Activated B cell treated with CpG ODN at 0.5 μM for 24 hours (primary cell): ENCODE data around the gene GUCD1. TPM values are rescaled to one million over a fixed set of nuclear protein-coding genes. Genes with fewer than 3 reads are reported as not detected.
"Not testable (repeated sequence)": the region's sequence is repeated elsewhere in the genome, so short reads cannot be mapped to it uniquely, and the experiment has no call there.

Source experiments
- ATAC-seq: fragments of 200-7000 bp; cut with Tn5 transposase; one replicate; pipeline ENCODE4 v1.10.0; 2021; ENCODE audit warnings: low read depth, mild to moderate bottlenecking, moderate library complexity
- CTCF ChIA-PET: fragments of 350-600 bp; sonication (Branson Sonifier 250); formaldehyde crosslinking; loops from one replicate; lab custom pipeline; 2021; ENCODE audit warnings: antibody characterized with exemption; lab: Charles Lee
- POLR2A ChIA-PET: fragments of 350-600 bp; sonication (Branson Sonifier 250); formaldehyde crosslinking; loops from one replicate; lab custom pipeline; 2021; ENCODE audit warnings: antibody characterized with exemption; lab: Charles Lee
- DNase-seq: peaks from one replicate; pipeline ENCODE4 v3.0.0; 2022
- H3K27ac Mint-ChIP-seq: one replicate; pipeline ENCODE4 v1.8.0; 2020; ENCODE audit warnings: mixed read lengths
- H3K27me3 Mint-ChIP-seq: one replicate; pipeline ENCODE4 v1.8.0; 2021; ENCODE audit warnings: mixed read lengths
- H3K36me3 Mint-ChIP-seq: one replicate; pipeline ENCODE4 v1.8.0; 2021; ENCODE audit warnings: low read depth, mixed read lengths
- H3K4me1 Mint-ChIP-seq: one replicate; pipeline ENCODE4 v1.8.0; 2021; ENCODE audit warnings: mixed read lengths
- H3K4me3 Mint-ChIP-seq: one replicate; pipeline ENCODE4 v1.8.0; 2020; ENCODE audit warnings: mild to moderate bottlenecking, mixed read lengths
- H3K9me3 Mint-ChIP-seq: one replicate; pipeline ENCODE4 v1.8.0; 2020; ENCODE audit warnings: mixed read lengths
- intact Hi-C: fragments of 100-400 bp; cut with micrococcal nuclease; formaldehyde crosslinking; loops from one replicate; pipeline ENCODE4 v1.15.1; 2024
- total RNA-seq: library from RNA; stranded (reverse); gene quantifications from 2 replicates; pipeline ENCODE4 v1.2.3, GENCODE V29; 2022
- TF ChIP-seq, protein P1 (sequence below): fragments of 200-600 bp; IDR thresholded peaks from one replicate; pipeline ENCODE4 v1.8.0; 2022; ENCODE audit warnings: antibody characterized with exemption, mild to moderate bottlenecking

GUCD1 gene
- total RNA-seq, 1 donor from 2014 or later: 141 TPM

DNA sequence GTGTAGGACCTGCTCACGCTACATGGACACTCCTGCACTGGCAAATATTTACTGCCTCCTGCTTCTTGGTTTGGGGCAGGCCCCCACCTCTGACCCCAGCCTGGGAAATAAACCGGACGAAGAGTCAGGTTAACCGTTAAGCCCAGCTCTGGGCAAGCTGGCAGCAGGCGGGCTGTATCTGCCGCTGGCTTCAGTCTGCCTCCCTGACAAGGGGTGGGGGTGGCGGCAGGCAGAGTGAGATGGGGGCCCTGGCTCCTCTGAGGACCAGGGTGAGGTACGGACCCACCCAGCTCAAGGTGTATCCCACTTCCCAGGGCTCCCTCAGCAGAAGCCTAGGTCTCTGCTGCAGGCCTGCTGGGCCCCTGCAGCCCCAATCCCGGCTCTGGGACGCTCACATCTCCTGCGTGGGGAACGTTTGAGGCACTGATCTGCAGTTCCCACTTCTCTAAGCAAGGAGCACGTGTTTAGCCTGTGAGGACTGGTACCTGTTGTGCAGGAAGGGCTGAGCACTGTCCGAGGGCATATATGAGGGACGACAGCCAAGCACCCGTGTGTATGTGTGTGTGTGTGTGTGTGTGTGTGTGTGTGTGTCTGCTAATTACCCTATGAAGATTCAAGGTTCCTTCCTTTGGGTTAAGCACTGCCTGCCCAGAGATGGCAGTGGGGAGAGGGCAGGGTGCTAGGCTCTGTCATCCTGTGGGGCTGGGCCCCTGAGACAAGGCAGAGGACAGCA is 39.1 kb upstream of the GUCD1 start:
- ChIA-PET CTCF (no interaction called here), POLR2A (no interaction called here)
- peak overlapping the region; percentile 19 for H3K4me3 Mint-ChIP-seq
- TF ChIP-seq, protein P1, sequence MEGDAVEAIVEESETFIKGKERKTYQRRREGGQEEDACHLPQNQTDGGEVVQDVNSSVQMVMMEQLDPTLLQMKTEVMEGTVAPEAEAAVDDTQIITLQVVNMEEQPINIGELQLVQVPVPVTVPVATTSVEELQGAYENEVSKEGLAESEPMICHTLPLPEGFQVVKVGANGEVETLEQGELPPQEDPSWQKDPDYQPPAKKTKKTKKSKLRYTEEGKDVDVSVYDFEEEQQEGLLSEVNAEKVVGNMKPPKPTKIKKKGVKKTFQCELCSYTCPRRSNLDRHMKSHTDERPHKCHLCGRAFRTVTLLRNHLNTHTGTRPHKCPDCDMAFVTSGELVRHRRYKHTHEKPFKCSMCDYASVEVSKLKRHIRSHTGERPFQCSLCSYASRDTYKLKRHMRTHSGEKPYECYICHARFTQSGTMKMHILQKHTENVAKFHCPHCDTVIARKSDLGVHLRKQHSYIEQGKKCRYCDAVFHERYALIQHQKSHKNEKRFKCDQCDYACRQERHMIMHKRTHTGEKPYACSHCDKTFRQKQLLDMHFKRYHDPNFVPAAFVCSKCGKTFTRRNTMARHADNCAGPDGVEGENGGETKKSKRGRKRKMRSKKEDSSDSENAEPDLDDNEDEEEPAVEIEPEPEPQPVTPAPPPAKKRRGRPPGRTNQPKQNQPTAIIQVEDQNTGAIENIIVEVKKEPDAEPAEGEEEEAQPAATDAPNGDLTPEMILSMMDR: no peak
- no peak for ATAC-seq
- peaks cover 5% of the 10 kb centered on the region for H3K4me1 Mint-ChIP-seq
- DNase-seq: no peak
- peaks cover 4% of the 10 kb centered on the region for H3K27me3 Mint-ChIP-seq
- H3K27ac Mint-ChIP-seq: no peak overlapping the region
- H3K9me3 Mint-ChIP-seq: no peaks in the 10 kb centered on the region
- no peaks in the 10 kb centered on the region for H3K36me3 Mint-ChIP-seq
- intact Hi-C loops: no loop called here

DNA sequence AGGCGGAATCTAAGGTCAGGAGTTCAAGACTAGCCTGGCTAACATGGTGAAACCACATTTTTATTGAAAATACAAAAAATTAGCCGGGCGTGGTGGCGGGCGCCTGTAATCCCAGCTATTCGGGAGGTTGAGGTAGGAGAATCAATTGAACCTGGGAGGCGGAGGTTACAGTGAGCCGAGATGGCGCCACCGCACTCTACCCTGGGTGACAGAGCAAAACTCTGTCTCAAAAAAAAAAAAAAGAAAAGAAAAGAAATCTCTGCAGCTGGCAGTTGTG is 38.6 kb upstream of the GUCD1 start:
- CTCF ChIA-PET, POLR2A ChIA-PET: not testable (repeated sequence)

DNA sequence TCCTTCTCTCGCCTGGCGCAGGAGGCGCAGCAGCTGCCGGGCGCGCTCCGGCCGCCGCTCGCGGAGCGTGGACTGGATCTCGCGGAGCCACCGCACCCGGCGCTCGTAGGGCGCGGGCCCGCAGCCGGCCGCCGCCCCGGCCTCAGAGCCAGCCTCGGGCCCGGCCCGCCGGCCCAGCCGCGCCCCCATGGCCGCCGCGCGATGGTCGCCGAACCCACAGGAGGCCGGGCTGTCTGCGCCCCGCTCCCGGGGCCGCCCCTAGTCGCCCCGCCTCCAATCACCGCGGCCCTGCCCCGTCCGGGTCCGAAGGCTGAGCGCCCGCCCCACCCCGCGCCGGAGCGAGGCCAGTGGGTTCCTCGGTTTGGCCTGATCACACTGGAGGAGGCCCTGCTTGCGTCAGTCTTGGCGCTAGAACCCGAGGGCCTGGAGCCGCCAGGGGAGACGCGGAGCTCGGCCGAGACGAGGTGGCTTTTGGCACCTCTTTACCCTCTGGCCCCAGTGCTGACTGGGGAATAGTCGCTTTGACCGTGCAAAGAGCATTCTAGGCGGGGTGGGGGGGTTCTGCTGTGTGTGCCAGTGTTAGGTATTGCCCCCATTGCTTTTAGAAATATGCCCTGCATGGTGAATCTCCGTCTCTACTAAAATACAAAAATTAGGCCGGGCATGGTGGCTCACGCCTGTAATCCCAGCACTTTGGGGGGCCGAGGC is 38.1 kb upstream of the GUCD1 start, which contains the start of gene LRRC75B:
LRRC75B (minus strand) TSS at position 223 of the 708 bp plus-strand sequence; CDS start at position 189, 34 bp downstream.
- Mint-ChIP-seq H3K27ac (no peak within 1 kb of the TSS), H3K4me1 (peaks cover 5% of the 10 kb centered on the region), H3K4me3 (peak within 1 kb of the TSS; percentile 83), H3K9me3 (no peaks in the 10 kb centered on the region), H3K27me3 (peaks cover 4% of the 10 kb centered on the region), H3K36me3 (no peaks in the 10 kb centered on the region)
- DNase-seq (peak; percentile 27), ATAC-seq (peak; percentile 81)
- POLR2A ChIA-PET: no interaction called here
- CTCF ChIA-PET: no interaction called here
- intact Hi-C loops: no loop called here
- TF ChIP-seq, protein P1: no peak

More for the DNA sequence above, 38.6 kb upstream of the GUCD1 start:
- DNase-seq, H3K36me3 Mint-ChIP-seq, H3K27ac Mint-ChIP-seq, H3K9me3 Mint-ChIP-seq, H3K27me3 Mint-ChIP-seq, ATAC-seq, intact Hi-C loops, H3K4me1 Mint-ChIP-seq: not testable (repeated sequence)
- peak overlapping the region; percentile 56 for H3K4me3 Mint-ChIP-seq

DNA sequence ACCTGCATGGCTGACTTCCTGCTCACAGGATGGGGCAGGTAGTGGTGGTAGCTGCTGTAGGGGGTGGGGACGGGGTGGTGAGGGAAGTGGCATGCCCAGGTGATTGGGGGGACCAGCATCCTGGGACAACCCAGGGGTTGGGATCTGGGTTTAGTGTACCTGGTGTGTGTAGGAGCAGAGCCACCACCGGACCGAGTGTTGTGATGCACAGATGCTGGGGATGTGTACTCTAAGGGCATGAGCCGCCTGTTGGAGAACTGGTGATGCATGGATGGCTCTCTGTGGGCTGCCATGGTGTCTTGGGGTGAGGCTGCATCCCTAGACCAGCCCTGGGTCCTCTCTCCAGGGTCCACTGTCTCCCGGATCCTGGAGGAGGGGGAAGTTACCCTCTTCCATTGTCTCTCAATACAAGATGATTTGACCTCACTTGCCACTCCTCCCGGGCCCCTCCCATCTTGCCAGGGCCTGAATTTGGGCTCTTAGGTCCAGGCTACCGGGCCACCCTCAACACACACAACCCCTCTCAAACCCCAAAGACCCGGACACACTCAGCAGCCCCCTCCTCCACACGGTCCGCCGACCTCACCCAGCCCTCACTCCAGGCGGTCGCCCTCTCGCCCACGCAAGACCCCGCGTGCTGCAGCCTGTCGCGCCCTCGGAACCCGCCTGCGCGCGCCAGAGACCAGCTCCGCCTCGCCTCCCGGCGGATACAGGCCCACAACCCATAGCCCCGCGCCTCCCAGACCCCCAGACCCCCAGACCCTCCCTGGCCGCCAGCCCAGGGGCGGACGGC is 37.3 kb upstream of the GUCD1 start:
- Mint-ChIP-seq H3K9me3 (no peaks in the 10 kb centered on the region), H3K4me3 (peak overlapping the region; percentile 83), H3K4me1 (peaks cover 5% of the 10 kb centered on the region), H3K27me3 (peaks cover 4% of the 10 kb centered on the region), H3K27ac (no peak overlapping the region), H3K36me3 (no peaks in the 10 kb centered on the region)
- TF ChIP-seq, protein P1: no peak
- intact Hi-C loops: no loop called here
- peak; percentile 36 for ATAC-seq
- POLR2A ChIA-PET: no interaction called here
- CTCF ChIA-PET: no interaction called here
- no peak for DNase-seq

DNA sequence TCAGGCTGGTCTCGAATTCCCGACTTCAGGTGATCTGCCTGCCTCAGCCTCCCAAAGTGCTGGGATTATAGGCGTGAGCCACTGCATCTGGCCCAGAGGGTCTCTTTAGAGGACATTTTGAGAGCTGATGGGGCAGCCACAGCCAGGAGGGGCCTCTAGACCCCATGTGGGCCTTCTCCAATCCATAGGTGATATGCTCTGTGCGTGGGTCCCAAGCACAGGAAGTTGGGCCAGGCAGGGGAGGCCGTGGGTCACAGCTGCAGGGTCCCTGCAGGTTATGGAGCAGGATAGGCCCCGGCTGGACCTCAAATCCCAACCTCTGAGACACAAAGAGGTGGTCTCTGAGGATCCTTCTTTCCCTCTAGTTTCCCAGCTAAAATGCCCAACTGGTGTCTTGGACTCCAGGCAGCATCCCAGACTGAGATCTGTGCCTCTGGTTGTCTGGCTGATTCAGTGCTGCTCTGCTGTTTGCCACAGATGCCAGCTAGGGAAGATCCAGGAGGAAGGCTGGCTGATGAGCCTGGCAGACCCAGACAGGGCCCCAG is 36.4 kb upstream of the GUCD1 start:
- DNase-seq (no peak), ATAC-seq (no peak)
- H3K4me3 Mint-ChIP-seq: no peak overlapping the region
- TF ChIP-seq, protein P1: no peak
- no peaks in the 10 kb centered on the region for H3K36me3 Mint-ChIP-seq
- no peak overlapping the region for H3K27ac Mint-ChIP-seq
- H3K27me3 Mint-ChIP-seq: peaks cover 4% of the 10 kb centered on the region
- ChIA-PET POLR2A (no interaction called here), CTCF (no interaction called here)
- no peaks in the 10 kb centered on the region for H3K9me3 Mint-ChIP-seq
- H3K4me1 Mint-ChIP-seq: peaks cover 5% of the 10 kb centered on the region
- intact Hi-C loops: no loop called here
